Left lung (tissue), 10 donors: ENCODE measurements around the gene PDE11A. TPM values are rescaled to one million over a fixed set of nuclear protein-coding genes. Genes with fewer than 3 reads are reported as not detected.

Experiments used
- ATAC-seq: fragments of 200-7000 bp; cut with Tn5 transposase; one replicate; pipeline ENCODE4 v1.9.1; 2020; ENCODE audit warnings: moderate library complexity
- DNase-seq, 4 donors: peaks; one replicate each; pipeline ENCODE4 v3.0.0-alpha.2; 2013 to 2020
- H3K27ac ChIP-seq, 2 donors: fragments of 200-600 bp; sonication (generic) in 1 of 2; one replicate each; pipeline versions ENCODE4 v1.5.0 to v1.8.0; 2020 to 2021
- H3K27me3 ChIP-seq, 2 donors: fragments of 200-600 bp; sonication (generic) in 1 of 2; one replicate each; pipeline versions ENCODE4 v1.5.0 to v1.8.0; 2020 to 2021
- H3K36me3 ChIP-seq, 2 donors: fragments of 200-600 bp; sonication (generic) in 1 of 2; one replicate each; pipeline versions ENCODE4 v1.5.0 to v1.8.0; 2020 to 2021
- H3K4me1 ChIP-seq, 2 donors: fragments of 200-600 bp; one replicate each; pipeline ENCODE4 v1.8.0; 2021
- H3K4me3 ChIP-seq, 2 donors: fragments of 200-600 bp; sonication (generic) in 1 of 2; one replicate each; pipeline versions ENCODE4 v1.5.0 to v1.8.0; 2020 to 2021; ENCODE audit warnings: mild to moderate bottlenecking in 1 of 2
- H3K9me3 ChIP-seq, 2 donors: fragments of 200-600 bp; sonication (generic) in 1 of 2; one replicate each; pipeline versions ENCODE4 v1.5.0 to v1.8.0; 2020 to 2021
- CTCF ChIP-seq, 2 donors: fragments of 200-600 bp; sonication (generic) in 1 of 2; IDR thresholded peaks; one replicate each; pipeline versions ENCODE4 v1.5.0 to v1.8.0; 2021; ENCODE audit warnings: antibody characterized with exemption in 2 of 2
- intact Hi-C, 2 donors: fragments of 100-400 bp; cut with DNase I; formaldehyde crosslinking; loops; one replicate each; pipeline versions ENCODE4 v1.11.2 to v1.14.2; 2022
- polyA plus RNA-seq, 6 donors: library from polyadenylated mRNA; unstranded; fragments of 120-200 nt; gene quantifications; one replicate each; pipeline ENCODE4 v1.2.1, GENCODE V29; 2013; ENCODE audit not compliant: insufficient read length in 6 of 6
- total RNA-seq, 2 donors: library from RNA; stranded (reverse); fragmentation: NEBNext Ultra II Directional; extraction: Animal tissue kit (Norgen Biotek cat#: 25700); gene quantifications; one replicate each; pipeline ENCODE4 v1.2.1, GENCODE V29; 2021
- donor health status: DM: no; HTN: yes; CAD: no.
- donor health status: DM: no; HTN: no; CAD: no.

Gene PDE11A
- total and polyA plus RNA-seq, 8 donors: 0.24 to 0.73 (median 0.35) TPM

DNA sequence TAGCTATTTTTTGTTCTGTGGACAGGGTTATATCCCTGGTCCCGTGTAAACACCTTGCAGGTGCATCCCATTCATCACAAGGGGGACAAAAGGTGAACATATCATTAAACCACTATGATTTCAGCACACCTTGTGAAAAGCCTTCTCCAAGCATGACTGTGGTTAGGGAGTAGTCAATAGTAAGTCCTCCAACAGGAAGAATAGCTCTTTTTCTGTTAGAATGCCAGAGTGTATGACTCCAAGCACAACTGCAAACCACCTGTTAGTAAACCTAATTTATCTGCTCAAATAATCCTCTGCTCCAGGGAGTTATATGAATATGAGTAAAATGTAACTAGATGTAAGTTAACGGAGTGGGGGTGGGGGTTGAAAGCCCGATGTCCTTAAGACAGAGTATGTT is 439.5 kb downstream of the PDE11A start:
- Histone ChIP-seq H3K9me3 (no peaks in the 10 kb centered on the region), H3K4me3 (no peak overlapping the region), H3K27ac (no peak overlapping the region), H3K27me3 (peaks cover 0 to 4% of the 10 kb centered on the region in 2 donors), H3K36me3 (no peaks in the 10 kb centered on the region), H3K4me1 (no peaks in the 10 kb centered on the region)
- no peak for DNase-seq
- intact Hi-C loops: no loop called here
- TF ChIP-seq CTCF (IDR thresholded peaks at IDR 0.05): no peak
- ATAC-seq: no peak

DNA sequence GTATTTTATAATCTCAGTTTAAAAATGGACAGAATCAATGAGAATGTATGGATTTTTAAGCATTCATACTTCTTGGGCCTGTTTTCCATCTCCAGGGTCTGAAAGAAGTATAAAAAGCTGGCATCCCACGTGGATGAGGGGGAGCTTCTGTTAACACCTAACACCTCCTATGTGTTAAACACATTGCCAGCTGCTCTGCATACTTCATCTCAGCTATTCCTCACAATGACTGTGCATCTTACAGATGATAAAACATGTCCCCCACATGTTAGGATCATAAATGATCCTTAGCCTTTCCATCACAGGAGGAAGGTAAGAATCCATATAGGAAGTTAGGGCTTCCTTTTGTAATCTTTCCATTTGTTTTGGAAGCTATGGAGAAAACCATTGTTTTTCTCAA is 440.9 kb downstream of the PDE11A start:
- no peak overlapping the region for H3K27ac ChIP-seq
- peaks cover 0 to 5% of the 10 kb centered on the region in 2 donors for H3K27me3 ChIP-seq
- intact Hi-C loops: no loop called here
- H3K4me3 ChIP-seq: no peak overlapping the region
- no peaks in the 10 kb centered on the region for H3K9me3 ChIP-seq
- DNase-seq: no peak
- H3K4me1 ChIP-seq: no peaks in the 10 kb centered on the region
- no peak for TF ChIP-seq CTCF (IDR thresholded peaks at IDR 0.05)
- ATAC-seq: no peak
- no peaks in the 10 kb centered on the region for H3K36me3 ChIP-seq

DNA sequence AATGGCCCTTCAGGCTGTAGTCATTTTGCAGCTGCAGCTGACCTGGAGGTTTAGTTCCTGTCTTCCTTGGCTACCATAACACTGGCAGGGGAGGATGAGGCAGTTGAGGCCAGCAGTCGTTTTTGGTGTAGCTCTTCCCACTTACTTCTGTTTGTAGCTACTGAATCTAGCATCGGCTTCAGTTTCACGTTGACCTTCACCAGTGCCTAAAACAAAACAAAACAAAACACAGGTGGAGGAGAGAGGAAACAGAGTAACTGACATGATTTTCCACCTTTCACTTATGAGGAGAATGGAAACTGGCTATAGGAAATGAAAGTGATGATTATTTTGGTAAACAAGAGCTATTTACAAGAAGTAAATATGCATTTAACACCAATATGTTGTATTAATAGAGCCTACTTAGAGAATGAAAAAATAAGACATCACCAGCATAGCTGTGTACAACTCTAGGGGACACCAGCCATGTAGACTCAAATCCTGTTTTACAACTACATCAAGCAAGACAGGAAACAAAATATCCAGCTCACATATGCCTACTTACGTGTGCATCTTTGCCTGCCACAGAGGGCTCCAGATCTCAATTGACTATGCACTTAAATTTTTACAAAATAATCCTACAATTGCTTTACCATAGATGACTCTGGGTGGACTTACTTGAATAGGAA is 443.1 kb downstream of the PDE11A start:
- H3K9me3 ChIP-seq: no peaks in the 10 kb centered on the region
- H3K4me1 ChIP-seq: no peaks in the 10 kb centered on the region
- H3K36me3 ChIP-seq: no peaks in the 10 kb centered on the region
- H3K27ac ChIP-seq: no peak overlapping the region
- peaks cover 0 to 19% of the 10 kb centered on the region in 2 donors for H3K27me3 ChIP-seq
- H3K4me3 ChIP-seq: no peak overlapping the region
- no peak for TF ChIP-seq CTCF (IDR thresholded peaks at IDR 0.05)
- intact Hi-C loops: no loop called here
- ATAC-seq (no peak), DNase-seq (no peak)

DNA sequence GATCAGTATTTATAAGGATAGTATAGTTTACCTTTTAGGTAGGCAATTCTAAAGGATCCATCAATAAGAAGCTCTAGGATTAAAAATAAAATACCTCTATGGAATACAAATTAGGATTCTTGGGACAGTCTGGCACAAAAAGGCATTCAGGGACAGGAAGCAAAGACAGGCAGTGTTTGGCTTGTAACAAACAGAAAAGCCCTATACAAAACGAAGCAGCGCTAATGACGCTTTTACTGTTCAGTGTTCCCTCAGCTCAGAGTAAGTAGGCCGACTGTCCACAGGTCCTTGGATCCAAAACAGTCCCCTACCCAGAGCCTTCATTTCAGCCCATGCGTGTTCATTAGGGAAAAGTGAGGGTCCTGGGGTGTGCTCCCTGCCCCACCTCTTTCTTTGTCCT is 443.7 kb downstream of the PDE11A start:
- Histone ChIP-seq H3K4me1 (no peaks in the 10 kb centered on the region), H3K36me3 (no peaks in the 10 kb centered on the region), H3K4me3 (no peak overlapping the region), H3K27ac (no peak overlapping the region), H3K27me3 (peaks cover 0 to 19% of the 10 kb centered on the region in 2 donors), H3K9me3 (no peaks in the 10 kb centered on the region)
- intact Hi-C loops: no loop called here
- no peak for TF ChIP-seq CTCF (IDR thresholded peaks at IDR 0.05)
- DNase-seq: no peak
- no peak for ATAC-seq

GRCh38 chr2:177625744-177626650 is 446.6 kb downstream of the PDE11A start:
- no peak for DNase-seq
- H3K27me3 ChIP-seq: peaks cover 0 to 19% of the 10 kb centered on the region in 2 donors
- no peaks in the 10 kb centered on the region for H3K36me3 ChIP-seq
- no peak for ATAC-seq
- H3K4me1 ChIP-seq: no peaks in the 10 kb centered on the region
- H3K9me3 ChIP-seq: no peaks in the 10 kb centered on the region
- H3K4me3 ChIP-seq: no peak overlapping the region
- H3K27ac ChIP-seq: no peak overlapping the region
- TF ChIP-seq CTCF (IDR thresholded peaks at IDR 0.05): no peak
- intact Hi-C loops: no loop called here
